Measurements from ENCODE around the gene SCCPDH.
"Not testable (repeated sequence)": the region's sequence is repeated elsewhere in the genome, so short reads cannot be mapped to it uniquely, and the experiment has no call there.

Gene SCCPDH

GRCh38 chr1:246801241-246802020 lies 77.2 kb downstream of the SCCPDH start:
- DNase-seq = no peak

GRCh38 chr1:246803373-246803772 lies 79.2 kb downstream of the SCCPDH start:
- DNase-seq = no peak

GRCh38 chr1:246803883-246804282 lies 79.7 kb downstream of the SCCPDH start:
- DNase-seq = no peak

- DNase-seq = no peak
These were observed 81.0 kb downstream of the SCCPDH start for GRCh38 chr1:246805135-246805716.

GRCh38 chr1:246809473-246809872 lies 85.3 kb downstream of the SCCPDH start:
- DNase-seq = no peak

- no peak for DNase-seq
These were observed 87.8 kb downstream of the SCCPDH start for GRCh38 chr1:246811985-246812384.

GRCh38 chr1:246813325-246813724 lies 89.1 kb downstream of the SCCPDH start:
- DNase-seq = not testable (repeated sequence)

GRCh38 chr1:246814890-246815289 lies 90.7 kb downstream of the SCCPDH start:
- no peak for DNase-seq

- DNase-seq = no peak
These were observed 91.6 kb downstream of the SCCPDH start for GRCh38 chr1:246815693-246816270.
